ENCODE results near the gene TLL2.

The TLL2 gene

DNA sequence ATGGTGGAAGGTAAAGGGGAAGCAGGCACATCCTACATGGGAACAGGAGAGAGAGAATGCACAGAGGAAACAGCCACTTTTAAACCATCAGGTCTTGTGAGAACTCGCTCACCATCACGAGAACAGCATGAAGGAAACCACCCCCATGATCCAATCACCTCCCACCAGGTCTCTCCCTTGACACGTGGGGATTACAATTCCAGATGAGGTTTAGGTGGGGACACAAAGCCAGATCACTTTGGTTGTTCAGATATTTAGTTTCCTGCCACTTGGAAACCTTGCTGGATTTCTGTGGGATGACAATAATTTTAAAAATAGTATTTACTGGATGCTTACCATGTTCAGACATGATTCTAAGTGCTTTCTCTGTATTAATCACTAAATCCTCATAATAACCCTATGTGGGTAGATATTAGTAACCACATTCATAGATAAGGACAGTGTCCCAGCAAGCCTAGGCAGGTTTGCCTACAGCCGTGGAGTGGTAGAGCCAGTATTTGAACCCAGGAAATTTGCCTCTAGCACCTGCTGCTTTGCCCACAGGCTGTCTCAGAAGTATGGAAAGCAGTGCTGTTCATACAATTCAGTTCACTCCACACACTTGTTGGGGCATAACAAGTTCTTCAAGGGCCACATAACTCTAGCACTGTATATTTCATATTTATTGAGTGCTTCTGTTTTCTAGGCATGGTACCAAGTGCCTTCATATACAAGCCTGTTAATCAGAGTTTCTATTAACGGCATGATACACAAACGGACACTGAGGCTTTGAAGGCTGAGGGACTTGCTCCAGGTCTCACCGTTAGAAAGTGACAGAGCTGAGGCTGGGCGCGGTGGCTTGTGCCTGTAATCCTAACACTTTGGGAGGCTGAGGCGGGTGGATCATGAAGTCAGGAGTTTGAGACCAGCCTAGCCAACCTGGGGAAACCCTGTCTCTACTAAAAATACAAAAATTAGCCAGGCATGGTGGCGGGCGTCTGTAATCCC lies 8.3 kb downstream of the TLL2 start:
- no peak for DNase-seq

DNA sequence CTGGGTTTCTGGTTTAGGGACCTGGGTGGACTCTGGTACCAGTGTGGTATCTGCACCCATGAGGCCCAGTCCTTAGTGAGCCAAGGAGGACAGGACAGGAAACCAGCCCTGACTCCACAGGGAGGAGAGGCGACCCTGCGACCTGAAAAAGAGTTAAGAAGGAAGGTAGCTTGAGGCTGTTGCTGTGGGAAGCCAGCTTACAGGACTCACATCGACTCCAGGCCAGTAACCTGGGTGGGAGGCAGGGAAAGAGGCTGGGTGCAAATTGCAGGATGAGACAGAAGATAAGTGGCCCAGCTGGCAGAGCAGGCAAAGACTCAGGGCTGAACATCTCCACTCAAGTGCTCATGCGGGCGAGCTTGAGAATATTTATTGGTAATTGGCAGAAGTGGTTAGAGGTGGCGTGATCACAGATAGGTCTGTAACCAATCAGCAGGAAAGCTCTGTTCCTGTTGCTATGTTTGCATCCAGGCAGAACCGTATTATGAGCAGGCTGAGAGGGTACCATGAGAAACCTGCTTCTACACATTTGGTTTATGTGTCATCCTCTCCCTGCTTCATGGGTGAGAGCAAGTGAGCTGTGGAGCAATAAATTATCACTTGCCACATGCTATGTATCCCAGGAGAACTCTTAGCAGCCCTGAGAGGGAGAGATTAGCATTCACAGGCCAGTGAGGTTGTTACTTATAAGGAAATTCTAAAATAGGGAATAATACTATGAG lies 11.0 kb downstream of the TLL2 start:
- no peak for DNase-seq

DNA sequence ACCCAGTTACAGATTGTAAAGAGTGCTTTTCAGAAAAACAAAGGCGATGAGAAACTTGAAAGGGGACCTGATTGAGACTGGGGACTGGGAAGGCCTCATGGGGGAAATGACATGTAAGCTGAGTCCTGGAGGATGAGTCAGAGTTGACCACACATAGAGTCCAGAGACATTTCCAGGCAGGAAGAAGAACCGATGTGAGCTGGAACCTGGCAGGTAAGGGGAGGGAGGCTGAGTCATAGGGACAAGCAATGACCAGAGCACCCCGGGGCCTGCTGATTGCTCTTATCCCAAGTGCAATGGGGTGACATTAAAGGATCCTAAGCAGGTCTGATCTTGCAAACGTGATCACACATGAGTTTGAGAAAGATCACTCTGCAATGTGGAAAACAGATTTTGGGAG lies 11.7 kb downstream of the TLL2 start:
- no peak for DNase-seq

DNA sequence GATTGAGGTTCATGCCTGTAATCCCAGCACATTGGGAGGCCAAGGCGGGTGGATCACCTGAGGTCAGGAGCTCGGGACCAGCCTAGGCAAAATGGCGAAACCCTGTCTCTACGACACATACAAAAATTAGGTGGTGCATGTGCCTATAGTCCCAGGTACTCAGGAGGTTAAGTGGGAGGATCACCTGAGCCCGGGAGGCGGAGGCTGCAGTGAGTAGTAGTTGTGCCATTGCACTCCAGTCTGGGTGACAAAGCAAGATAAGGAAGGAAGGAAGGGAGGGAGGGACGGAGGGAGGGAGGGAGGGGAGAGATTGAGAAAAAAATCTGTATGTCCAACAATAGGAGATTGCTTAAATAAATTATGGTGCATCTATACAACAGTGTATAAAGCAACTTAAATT lies 13.2 kb downstream of the TLL2 start:
- no peak for DNase-seq

DNA sequence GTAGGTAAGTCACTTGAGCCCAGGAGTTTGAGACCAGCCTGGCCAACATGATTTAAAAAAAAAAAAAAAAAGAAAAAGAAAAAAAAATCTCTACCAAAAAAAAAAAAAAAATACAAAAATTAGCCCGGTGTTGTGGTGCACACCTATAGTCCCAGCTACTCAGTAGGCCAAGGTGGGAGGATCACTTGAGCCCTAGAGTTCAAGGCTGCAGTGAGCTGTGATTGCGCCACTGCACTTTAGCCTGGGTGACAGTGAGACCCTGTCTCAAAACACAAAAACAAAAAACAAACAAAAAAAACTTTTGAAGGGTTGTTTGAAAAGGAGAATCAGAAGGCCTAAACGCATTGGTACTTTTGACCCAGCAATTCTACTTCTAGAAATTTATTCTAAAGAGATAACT lies 13.7 kb downstream of the TLL2 start:
- no peak for DNase-seq

DNA sequence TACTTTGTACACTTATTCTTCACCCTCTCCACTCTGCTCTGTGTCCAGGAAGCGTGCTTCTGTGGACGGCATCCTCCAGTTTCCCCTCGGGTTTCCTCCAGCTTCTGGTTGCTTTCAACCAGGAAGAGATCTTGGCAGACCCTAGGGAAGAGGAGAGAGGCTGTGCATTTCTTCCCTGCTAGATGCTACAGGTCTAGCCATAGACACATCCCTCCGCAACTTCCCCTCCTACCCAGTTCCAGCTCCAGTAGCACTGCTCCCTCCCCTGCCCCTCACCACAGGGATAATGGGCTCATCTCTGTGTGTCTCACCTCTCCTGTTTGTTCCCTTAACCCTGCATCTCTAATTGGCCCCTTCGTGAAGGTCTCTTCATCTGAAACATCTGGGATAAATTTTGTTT lies 16.3 kb downstream of the TLL2 start:
- DNase-seq = no peak

DNA sequence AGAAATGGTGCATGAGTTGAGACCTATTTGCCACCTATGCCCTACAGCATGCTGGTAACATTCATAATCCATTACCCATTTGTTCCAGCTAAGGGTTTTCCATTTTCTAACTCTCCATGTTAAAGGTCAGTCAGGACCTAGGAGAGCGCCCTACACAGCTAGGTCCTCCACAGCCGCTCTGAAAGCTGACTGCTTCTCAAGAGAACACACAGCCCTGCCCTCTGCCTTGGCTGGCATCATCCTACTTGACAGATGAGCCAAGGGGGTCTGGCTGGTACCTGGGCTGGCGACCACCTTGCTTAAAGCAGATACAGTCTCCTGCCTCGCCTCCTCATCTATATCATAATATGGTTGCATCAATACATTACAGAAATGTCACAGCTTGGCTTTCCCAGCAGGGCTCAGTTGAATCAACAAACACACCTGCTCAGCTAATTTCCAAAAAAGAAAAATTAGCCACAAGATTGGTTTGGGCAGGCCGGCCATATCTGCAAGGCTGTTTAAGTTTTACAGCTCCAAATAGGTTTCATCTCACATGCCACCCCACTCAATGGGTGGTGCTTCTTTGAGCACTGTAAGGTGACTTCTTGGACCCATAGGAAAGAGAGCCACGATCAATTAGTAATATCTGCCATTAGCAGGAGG lies 17.3 kb downstream of the TLL2 start:
- no peak for DNase-seq

DNA sequence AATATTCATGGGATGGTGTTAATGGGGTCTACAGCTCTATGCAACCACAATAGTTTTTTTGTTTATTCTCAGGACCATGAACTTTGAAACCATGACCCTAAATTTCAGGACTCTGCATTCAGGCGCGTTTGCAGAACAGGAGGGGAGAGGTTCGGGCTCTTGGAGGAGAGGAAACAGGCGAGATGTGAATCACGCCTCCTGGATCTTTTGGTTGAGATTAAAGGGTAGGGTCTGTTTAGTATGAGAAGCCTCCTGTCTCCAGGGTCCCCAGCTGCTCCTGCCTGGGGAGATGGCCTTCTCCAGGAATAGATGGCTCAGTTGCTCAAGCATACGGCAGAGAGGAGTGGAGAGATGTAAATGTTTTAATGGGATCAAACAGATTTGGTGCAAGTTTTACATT lies 18.2 kb downstream of the TLL2 start:
- no peak for DNase-seq

DNA sequence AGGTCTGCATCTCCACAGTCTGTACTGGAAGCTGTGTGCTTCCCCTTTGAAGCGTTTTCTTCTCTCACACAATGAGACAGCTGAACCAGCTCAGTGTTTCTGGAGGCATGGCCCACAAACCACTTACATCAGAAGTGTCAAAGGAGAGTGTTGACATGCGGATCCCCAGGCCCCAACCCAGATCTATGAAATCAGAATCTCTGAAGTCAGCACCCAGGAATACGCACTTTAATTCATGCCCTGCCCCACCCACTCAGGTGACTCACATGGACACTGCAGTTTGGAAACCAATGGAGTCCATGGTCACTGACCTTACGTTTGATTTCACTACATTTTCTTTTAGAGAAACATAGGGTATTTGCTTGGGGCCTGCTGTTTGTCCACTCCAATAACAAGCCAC lies 19.0 kb downstream of the TLL2 start:
- no peak for DNase-seq

DNA sequence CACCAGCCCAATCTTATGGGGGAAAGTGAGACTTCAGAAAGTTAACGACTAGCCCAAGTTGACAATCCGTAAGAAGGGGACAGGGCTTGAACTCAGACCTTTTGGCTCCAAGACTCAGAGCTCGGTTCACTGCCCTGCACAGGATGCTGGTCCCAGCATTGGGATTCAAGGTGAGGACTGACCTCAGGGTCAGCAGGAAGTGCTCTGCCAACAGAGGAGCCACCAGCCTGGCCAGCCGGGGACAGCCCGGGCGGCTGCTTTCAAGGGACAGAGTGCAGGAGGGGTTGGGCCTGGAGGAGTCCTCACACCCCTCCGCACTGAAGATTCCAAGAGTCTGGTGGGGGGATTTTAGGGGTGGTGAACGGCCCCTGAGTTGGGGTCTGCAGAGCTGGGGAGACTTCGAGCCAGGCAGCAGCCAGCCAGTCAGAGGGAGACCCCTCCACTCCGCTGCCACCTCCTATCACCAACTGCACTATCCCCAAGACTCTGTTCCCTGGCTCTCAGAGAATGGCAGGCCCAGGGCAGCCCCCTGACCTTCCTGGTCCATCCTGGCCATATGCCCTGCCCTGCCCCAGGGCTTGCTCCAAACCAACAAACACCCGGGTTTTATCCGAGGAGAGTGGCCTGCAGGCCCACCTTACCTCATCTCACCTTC lies 19.7 kb downstream of the TLL2 start:
- DNase-seq = no peak

DNA sequence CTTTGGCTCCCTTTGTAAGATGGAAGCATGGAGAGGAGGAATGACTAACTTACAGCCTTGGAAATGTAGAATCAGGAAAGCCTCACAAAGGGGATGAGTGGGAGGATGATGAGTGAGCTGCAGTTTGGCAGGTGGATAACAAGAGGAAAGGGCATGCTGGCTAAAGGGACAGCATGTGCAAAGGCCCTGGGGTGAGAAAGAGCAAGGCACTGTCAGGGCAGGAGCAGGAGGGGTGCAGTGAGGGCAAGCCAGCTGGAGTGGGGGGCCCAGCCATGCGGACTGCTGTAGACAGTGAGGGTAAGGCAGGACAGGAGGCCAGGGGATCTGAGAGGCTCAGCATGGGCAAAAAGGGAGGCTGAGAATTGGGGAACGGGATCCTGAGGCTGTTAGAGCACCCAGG lies 20.5 kb downstream of the TLL2 start:
- DNase-seq = no peak

DNA sequence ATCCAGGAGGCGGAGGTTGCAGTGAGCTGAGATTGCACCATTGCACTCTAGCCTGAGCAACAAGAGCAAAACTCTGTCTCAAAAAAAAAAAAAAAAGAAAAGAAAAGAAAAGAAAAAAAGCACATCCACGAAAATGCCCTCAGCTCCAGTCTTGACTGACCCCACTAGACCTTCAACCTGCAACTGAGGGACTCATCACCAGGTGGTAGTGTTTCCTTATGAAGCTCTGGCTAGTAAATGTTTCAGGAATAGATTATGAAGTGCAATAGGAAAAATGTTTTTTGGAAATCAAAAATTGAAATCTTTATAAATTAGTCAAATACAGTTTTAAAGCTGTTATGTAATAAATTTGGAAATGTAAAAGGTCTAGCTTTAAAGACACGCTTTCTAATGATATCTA lies 22.4 kb downstream of the TLL2 start:
- DNase-seq = no peak

DNA sequence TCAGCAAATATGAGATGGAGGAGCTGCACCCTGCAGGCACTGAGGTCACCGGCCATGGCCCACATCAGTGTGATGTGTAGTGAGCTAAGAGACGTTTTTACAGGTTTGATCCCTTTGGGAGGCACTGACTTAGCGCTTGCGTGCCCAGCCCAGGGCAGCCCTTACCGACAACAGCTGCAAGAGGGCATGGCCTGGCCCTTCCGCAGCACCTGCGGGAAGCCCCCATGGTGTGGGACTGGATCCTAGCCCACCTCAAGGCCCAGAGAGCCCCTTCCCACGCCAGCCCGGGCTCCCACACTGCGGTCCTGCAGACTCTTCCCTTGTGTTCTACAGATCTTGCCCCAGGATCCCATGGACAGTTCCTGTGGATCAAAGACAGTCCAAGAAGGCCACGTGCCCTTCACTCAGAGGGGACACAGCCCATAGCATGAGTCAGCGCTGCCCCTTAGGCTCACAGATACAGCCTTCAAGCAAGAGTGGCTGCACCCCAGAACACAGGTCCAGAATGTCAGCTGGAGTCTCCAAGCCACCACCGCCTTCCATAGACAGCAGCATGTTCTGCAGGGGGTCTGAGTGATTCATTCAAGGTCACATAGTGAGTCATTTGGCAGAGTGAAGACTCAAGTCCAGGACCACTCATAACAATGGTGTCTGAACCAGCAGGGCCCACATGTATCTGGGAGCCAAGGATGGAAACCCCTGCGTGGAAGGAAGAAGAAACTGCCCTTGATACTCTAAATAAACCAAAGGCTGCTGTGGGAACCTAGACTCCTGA lies 25.4 kb downstream of the TLL2 start:
- no peak for DNase-seq

DNA sequence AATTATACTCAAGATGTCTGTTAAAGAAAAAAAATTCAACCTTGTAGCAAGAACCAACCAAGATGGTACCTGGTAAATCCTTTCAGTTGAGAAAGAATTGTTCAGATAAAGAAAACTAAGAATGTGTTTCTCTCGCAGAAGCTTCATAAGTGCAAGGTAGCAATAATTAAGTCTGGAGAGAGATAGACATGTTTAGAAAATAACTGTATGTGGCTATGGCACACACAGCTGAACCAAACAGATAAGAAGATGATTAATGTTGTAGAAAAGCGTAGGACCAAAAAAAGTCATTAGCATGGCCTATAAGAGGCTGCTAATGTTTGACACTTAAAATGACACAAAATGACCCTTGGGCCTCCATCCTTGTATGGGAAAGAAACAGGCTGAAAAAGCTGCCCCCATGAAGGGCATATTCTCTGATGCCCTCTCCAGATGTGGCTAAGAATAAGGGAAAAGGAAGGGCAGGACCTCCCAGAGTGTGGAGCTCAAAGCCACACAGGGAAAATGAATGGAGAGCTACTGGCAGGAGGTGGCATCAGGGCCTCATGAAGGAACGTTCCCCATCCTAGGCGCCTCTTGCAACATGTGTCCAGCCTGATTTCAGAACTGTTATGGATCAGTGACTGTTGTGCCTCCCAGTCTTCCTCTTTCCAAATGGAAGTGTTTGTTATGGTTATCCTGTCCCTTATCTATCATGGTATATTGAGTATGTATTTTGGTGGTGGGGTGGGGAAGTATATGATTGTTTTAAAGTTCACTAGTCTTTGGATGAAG lies 30.7 kb downstream of the TLL2 start:
- DNase-seq = no peak

DNA sequence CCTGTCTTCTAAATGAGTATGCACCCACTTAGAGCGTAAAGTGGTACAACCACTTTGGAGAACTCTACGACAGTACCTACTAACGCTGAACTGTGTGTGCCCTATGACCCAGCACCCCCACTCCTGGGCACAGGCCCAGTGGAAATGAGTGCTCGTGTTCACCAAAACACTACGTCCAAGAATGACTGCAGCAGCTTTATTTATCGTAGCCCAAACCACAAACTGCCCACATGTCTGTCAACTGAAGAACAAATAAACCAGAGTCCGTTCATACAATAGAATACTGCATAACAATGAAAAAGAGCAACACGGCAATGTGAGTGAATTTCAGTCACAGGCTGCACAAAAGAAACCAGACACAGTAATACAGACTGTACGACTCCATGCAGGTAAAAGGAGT lies 35.4 kb downstream of the TLL2 start:
- no peak for DNase-seq

DNA sequence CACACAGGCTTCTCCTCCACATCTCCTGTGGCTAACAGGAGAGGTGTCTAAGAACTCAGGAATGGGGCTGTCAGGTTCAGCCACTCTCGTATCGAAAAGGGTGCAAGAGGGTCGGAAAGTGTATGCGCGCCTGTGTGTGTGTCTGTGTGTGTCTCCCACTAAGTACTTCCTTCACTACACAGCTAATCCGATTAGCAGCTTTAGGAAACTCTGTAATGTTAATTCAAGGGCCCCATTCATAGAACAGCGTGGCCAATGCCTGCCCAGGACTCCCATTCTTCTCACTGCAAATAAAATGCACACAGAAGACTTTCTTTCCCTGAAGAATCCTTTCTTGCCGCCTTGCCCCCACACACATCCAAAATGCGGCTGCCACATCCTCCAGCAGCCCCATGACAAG lies 39.9 kb downstream of the TLL2 start:
- no peak for DNase-seq

DNA sequence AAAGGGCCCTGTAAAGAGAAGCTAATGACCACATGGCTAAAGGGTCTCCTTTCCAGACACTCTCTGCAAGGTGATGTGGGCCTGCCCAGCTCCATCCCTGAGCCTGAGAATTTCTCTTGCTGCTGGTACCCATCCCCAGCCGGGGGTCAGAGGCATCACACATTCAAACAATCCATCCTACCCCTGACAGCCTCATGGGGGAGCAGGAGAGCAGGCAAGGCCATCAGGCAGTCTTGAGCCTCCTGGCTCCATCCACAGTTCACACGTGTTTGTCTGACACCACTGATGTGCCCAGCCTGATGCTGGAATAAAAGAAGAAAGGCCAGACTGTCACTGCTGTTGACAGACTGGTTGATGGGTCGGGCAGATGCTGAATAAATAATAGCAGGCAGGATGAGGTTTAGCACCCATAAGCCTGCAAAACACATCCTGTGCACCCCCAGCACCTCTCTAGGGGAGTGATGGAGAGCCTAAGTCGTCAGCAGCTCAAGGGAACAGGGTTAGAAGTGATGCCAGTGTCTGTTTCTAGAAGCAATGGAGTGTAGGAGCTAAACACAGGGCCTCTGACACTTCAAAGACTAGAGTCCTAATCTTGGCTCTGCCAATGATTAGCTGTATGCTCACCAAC lies 43.5 kb downstream of the TLL2 start:
- DNase-seq = peak in 1 of 2 experiments; percentile 5

DNA sequence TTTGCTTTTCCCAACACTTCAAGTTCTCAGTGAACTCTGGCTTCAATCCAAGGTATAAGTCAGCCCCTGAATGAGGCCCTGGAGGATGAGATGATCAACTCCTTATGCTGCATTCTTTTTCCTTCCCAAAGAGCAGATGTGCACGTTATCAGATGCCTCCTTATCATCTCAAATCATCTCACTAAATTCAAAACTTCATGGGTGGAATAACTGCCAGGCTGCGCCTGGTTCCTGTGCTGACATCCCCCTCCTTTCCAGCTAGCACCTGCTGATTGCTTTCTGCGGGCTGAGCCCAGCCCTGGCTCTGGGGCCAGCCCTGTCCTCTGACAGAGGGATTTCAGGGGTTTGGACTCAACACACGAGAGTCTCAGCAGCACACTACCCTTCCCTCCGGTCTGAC lies 44.9 kb downstream of the TLL2 start:
- DNase-seq = no peak

DNA sequence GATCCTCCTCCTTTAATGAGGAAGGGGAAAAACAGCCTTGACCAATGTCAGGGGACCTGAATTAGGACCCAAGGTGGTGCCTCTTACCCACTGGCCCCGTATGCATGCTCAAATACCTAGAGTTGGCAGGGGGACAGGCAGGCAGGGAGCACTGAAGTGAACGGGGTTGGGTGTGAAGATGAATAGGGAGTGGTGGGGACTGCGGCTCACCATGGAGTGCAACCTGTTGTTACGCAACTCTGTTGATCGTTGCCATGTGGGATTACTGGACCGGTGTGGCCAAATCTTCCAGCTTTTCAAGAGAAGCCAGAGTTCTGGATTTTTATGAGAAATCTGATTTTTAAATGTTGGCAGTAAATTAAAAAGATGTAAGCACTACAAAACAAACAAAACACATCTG lies 48.1 kb downstream of the TLL2 start:
- DNase-seq = no peak

DNA sequence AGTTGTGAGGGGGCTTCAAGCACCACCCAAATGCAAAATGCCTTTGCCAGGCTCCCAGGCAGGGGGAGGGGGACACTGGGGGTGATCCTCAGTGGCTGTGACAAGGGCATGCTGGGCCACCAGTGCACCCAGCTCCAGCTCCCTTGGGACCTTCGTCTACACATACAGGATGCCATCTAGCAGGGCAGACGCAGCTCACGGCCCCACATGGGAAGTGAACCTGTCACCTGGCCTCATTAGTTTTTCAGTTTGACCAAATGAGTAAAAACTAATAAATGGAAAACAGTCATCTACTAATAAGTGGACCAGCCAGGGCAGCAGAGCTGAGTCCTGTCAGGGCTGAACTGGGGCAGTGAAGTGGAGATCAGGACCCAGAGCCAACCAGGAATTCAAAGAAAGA lies 50.2 kb downstream of the TLL2 start:
- no peak for DNase-seq

DNA sequence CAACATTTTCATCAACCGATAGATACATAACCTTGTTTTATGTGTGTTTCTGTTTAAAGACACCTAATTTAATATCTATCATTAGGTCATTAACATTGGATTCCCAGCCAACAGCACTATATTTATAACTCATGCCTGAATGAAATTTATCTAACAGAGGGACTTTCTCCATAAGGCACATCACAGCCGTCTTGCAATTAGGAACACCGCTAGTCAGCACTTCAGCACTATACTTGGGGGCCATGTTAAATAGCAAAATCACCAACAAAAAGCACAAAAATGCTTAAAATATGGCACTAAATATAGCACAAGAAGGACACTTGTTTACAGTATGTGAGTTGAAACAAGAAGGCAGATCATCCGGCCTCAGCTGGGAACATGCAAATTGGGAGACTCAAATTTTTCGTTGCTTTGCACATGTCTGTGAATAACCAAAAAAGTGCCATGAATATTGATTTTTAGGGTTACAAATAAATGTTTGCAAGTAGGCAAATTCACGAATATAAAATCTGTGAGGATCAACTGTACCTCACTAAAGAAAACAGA lies 51.0 kb downstream of the TLL2 start:
- DNase-seq = no peak

Measured in NCI-H2081 (cell line).